GM19035 (cell line): ENCODE results near the gene LDHAL6A.
"Not testable (repeated sequence)": the region's sequence is repeated elsewhere in the genome, so short reads cannot be mapped to it uniquely, and the experiment has no call there.

Source experiments
- ATAC-seq: cut with Tn5 transposase; IDR thresholded peaks from one replicate; pipeline ENCODE4 v1.9.1; 2021; ENCODE audit not compliant: unreplicated experiment

Gene LDHAL6A

GRCh38 chr11:18455686-18456372 lies at the start of gene LDHAL6A:
TSS of gene LDHAL6A (plus strand) at chr11:18455856. CDS start at chr11:18456681, 825 bp downstream.
- no peak for ATAC-seq

GRCh38 chr11:18407400-18407799 lies 48.3 kb upstream of the LDHAL6A start:
- ATAC-seq: not testable (repeated sequence)

- ATAC-seq: no peak
These were observed 46.9 kb upstream of the LDHAL6A start for GRCh38 chr11:18408558-18409291.

- ATAC-seq: no peak
These were observed 39.2 kb upstream of the LDHAL6A start for GRCh38 chr11:18416459-18416858.

- no peak for ATAC-seq
These were observed 36.6 kb upstream of the LDHAL6A start for GRCh38 chr11:18419040-18419439.

- ATAC-seq: no peak
These were observed 35.6 kb upstream of the LDHAL6A start for GRCh38 chr11:18420067-18420466.

GRCh38 chr11:18427240-18427639 lies 28.4 kb upstream of the LDHAL6A start:
- ATAC-seq: no peak

- no peak for ATAC-seq
These were observed 26.3 kb upstream of the LDHAL6A start for GRCh38 chr11:18429332-18429731.

- no peak for ATAC-seq
These were observed 17.0 kb upstream of the LDHAL6A start for GRCh38 chr11:18438691-18439090.

- no peak for ATAC-seq
These were observed 6.4 kb upstream of the LDHAL6A start for GRCh38 chr11:18449251-18449650.

GRCh38 chr11:18452927-18453326 lies 2.7 kb upstream of the LDHAL6A start:
- no peak for ATAC-seq

GRCh38 chr11:18457450-18457849 lies 1.8 kb downstream of the LDHAL6A start:
- ATAC-seq: no peak

GRCh38 chr11:18459634-18460033 lies 4.0 kb downstream of the LDHAL6A start:
- no peak for ATAC-seq

GRCh38 chr11:18461909-18462308 lies 6.3 kb downstream of the LDHAL6A start:
- no peak for ATAC-seq

GRCh38 chr11:18463439-18463838 lies 7.8 kb downstream of the LDHAL6A start:
- no peak for ATAC-seq

GRCh38 chr11:18466402-18466801 lies 10.7 kb downstream of the LDHAL6A start:
- no peak for ATAC-seq

- no peak for ATAC-seq
These were observed 12.4 kb downstream of the LDHAL6A start for GRCh38 chr11:18468059-18468458.

- ATAC-seq: no peak
These were observed 13.3 kb downstream of the LDHAL6A start for GRCh38 chr11:18468961-18469360.

- ATAC-seq: no peak
These were observed 16.3 kb downstream of the LDHAL6A start for GRCh38 chr11:18471995-18472394.

GRCh38 chr11:18472587-18472986 lies 16.9 kb downstream of the LDHAL6A start:
- ATAC-seq: no peak

GRCh38 chr11:18479063-18479462 lies 23.4 kb downstream of the LDHAL6A start:
- ATAC-seq: no peak

GRCh38 chr11:18485913-18486528 lies 30.4 kb downstream of the LDHAL6A start:
- ATAC-seq: peak; percentile 53
